ENCODE data around the gene TMEM139. TPM values are rescaled to one million over a fixed set of nuclear protein-coding genes. Genes with fewer than 3 reads are reported as not detected.
"Not testable (repeated sequence)": the region's sequence is repeated elsewhere in the genome, so short reads cannot be mapped to it uniquely, and the experiment has no call there.

TMEM139 gene
- total RNA-seq, 1 donor from 2014 or later, result 3.7 TPM

GRCh38 chr7:143287935-143288826 is 3.4 kb downstream of the TMEM139 start, which contains the start of gene CASP2:
TSS of gene CASP2 (plus strand) at chr7:143288351. CDS start at chr7:143288456, 105 bp downstream.
- DNase-seq (ENCODE audit: low spot score), result peak; percentile 100

- no peak for DNase-seq (ENCODE audit: low spot score)
These were observed 4.1 kb downstream of the TMEM139 start for GRCh38 chr7:143288836-143289235.

- DNase-seq (ENCODE audit: low spot score), result no peak
These were observed 4.7 kb downstream of the TMEM139 start for GRCh38 chr7:143289421-143289820.

GRCh38 chr7:143289888-143290287 is 5.1 kb downstream of the TMEM139 start:
- not testable (repeated sequence) for DNase-seq (ENCODE audit: low spot score)

- no peak for DNase-seq (ENCODE audit: low spot score)
These were observed 5.5 kb downstream of the TMEM139 start for GRCh38 chr7:143290293-143290692.

- no peak for DNase-seq (ENCODE audit: low spot score)
These were observed 8.1 kb downstream of the TMEM139 start for GRCh38 chr7:143292876-143293275.

GRCh38 chr7:143295870-143296269 is 11.1 kb downstream of the TMEM139 start:
- DNase-seq (ENCODE audit: low spot score), result no peak

GRCh38 chr7:143296686-143297085 is 11.9 kb downstream of the TMEM139 start:
- DNase-seq (ENCODE audit: low spot score), result no peak

- DNase-seq (ENCODE audit: low spot score), result no peak
These were observed 14.6 kb downstream of the TMEM139 start for GRCh38 chr7:143299346-143299745.

- no peak for DNase-seq (ENCODE audit: low spot score)
These were observed 15.1 kb downstream of the TMEM139 start for GRCh38 chr7:143299840-143300239.

- DNase-seq (ENCODE audit: low spot score), result no peak
These were observed 16.5 kb downstream of the TMEM139 start for GRCh38 chr7:143300959-143301935.

- no peak for DNase-seq (ENCODE audit: low spot score)
These were observed 19.0 kb downstream of the TMEM139 start for GRCh38 chr7:143303733-143304132.

GRCh38 chr7:143304938-143305337 is 20.2 kb downstream of the TMEM139 start:
- DNase-seq (ENCODE audit: low spot score), result no peak

GRCh38 chr7:143305423-143306070 is 20.8 kb downstream of the TMEM139 start:
- DNase-seq (ENCODE audit: low spot score), result no peak

GRCh38 chr7:143308632-143309031 is 23.9 kb downstream of the TMEM139 start:
- no peak for DNase-seq (ENCODE audit: low spot score)

GRCh38 chr7:143314127-143314526 is 29.4 kb downstream of the TMEM139 start:
- no peak for DNase-seq (ENCODE audit: low spot score)

- DNase-seq (ENCODE audit: low spot score), result no peak
These were observed 31.0 kb downstream of the TMEM139 start, which contains the start of gene CLCN1 for GRCh38 chr7:143315776-143316175. TSS of gene CLCN1 (plus strand) at chr7:143316111. CDS start at chr7:143316213, 102 bp downstream.

- no peak for DNase-seq (ENCODE audit: low spot score)
These were observed 31.7 kb downstream of the TMEM139 start for GRCh38 chr7:143316492-143316891.

GRCh38 chr7:143318661-143319060 is 33.9 kb downstream of the TMEM139 start:
- no peak for DNase-seq (ENCODE audit: low spot score)

- no peak for DNase-seq (ENCODE audit: low spot score)
These were observed 35.9 kb downstream of the TMEM139 start for GRCh38 chr7:143320620-143321019.

GRCh38 chr7:143321242-143321641 is 36.5 kb downstream of the TMEM139 start:
- DNase-seq (ENCODE audit: low spot score), result no peak
